ENCODE data around the gene DNHD1.

DNHD1 gene

GRCh38 chr11:6557761-6558674 is 60.9 kb downstream of the DNHD1 start:
- DNase-seq (ENCODE audit: extremely low spot score, insufficient read length, low read depth) (no peak), FAIRE-seq (no peak)

GRCh38 chr11:6559369-6559768 is 62.3 kb downstream of the DNHD1 start:
- DNase-seq (ENCODE audit: extremely low spot score, insufficient read length, low read depth) (no peak), FAIRE-seq (no peak)

GRCh38 chr11:6561288-6561687 is 64.2 kb downstream of the DNHD1 start:
- DNase-seq (ENCODE audit: extremely low spot score, insufficient read length, low read depth): no peak
- FAIRE-seq: no peak

GRCh38 chr11:6563121-6563619 is 66.1 kb downstream of the DNHD1 start:
- FAIRE-seq (no peak), DNase-seq (ENCODE audit: extremely low spot score, insufficient read length, low read depth) (no peak)

- FAIRE-seq (no peak), DNase-seq (ENCODE audit: extremely low spot score, insufficient read length, low read depth) (no peak)
Measured at GRCh38 chr11:6563667-6564066, 66.6 kb downstream of the DNHD1 start.

- FAIRE-seq (no peak), DNase-seq (ENCODE audit: extremely low spot score, insufficient read length, low read depth) (no peak)
Measured at GRCh38 chr11:6565325-6565724, 68.2 kb downstream of the DNHD1 start.

- no peak for DNase-seq (ENCODE audit: extremely low spot score, insufficient read length, low read depth)
- FAIRE-seq: no peak
Measured at GRCh38 chr11:6565988-6566703, 69.1 kb downstream of the DNHD1 start.

GRCh38 chr11:6566704-6567370 is 69.8 kb downstream of the DNHD1 start:
- no peak for FAIRE-seq
- no peak for DNase-seq (ENCODE audit: extremely low spot score, insufficient read length, low read depth)

GRCh38 chr11:6567371-6567745 is 70.3 kb downstream of the DNHD1 start:
- DNase-seq (ENCODE audit: extremely low spot score, insufficient read length, low read depth): no peak
- no peak for FAIRE-seq

GRCh38 chr11:6568191-6568918 is 71.3 kb downstream of the DNHD1 start:
- no peak for FAIRE-seq
- DNase-seq (ENCODE audit: extremely low spot score, insufficient read length, low read depth): no peak

- no peak for DNase-seq (ENCODE audit: extremely low spot score, insufficient read length, low read depth)
- no peak for FAIRE-seq
Measured at GRCh38 chr11:6569706-6570105, 72.6 kb downstream of the DNHD1 start.

- FAIRE-seq: no peak
- no peak for DNase-seq (ENCODE audit: extremely low spot score, insufficient read length, low read depth)
Measured at GRCh38 chr11:6570691-6571427, 73.8 kb downstream of the DNHD1 start.

GRCh38 chr11:6571434-6572008 is 74.4 kb downstream of the DNHD1 start:
- no peak for FAIRE-seq

GRCh38 chr11:6572215-6572614 is 75.1 kb downstream of the DNHD1 start:
- no peak for DNase-seq (ENCODE audit: extremely low spot score, insufficient read length, low read depth)
- FAIRE-seq: no peak

More at GRCh38 chr11:6571434-6572008, 74.4 kb downstream of the DNHD1 start:
- no peak for DNase-seq (ENCODE audit: extremely low spot score, insufficient read length, low read depth)

- DNase-seq (ENCODE audit: extremely low spot score, insufficient read length, low read depth): no peak
- no peak for FAIRE-seq
Measured at GRCh38 chr11:6574816-6575715, 78.0 kb downstream of the DNHD1 start.

- DNase-seq (ENCODE audit: extremely low spot score, insufficient read length, low read depth) (no peak), FAIRE-seq (no peak)
Measured at GRCh38 chr11:6576471-6577373, 79.6 kb downstream of the DNHD1 start.

GRCh38 chr11:6578134-6578533 is 81.1 kb downstream of the DNHD1 start:
- DNase-seq (ENCODE audit: extremely low spot score, insufficient read length, low read depth) (no peak), FAIRE-seq (no peak)

Measured in GM18507 (cell line).